HG03565 (cell line): ENCODE data around the gene ACOT9.
"Not testable (repeated sequence)": the region's sequence is repeated elsewhere in the genome, so short reads cannot be mapped to it uniquely, and the experiment has no call there.

Experiments
- ATAC-seq: cut with Tn5 transposase; IDR thresholded peaks from one replicate; pipeline ENCODE4 v1.9.1; 2021; ENCODE audit warnings: mild to moderate bottlenecking, moderate library complexity; ENCODE audit not compliant: unreplicated experiment

ACOT9 gene

GRCh38 chrX:23765868-23766267 lies 22.8 kb upstream of the ACOT9 start:
- no peak for ATAC-seq

DNA sequence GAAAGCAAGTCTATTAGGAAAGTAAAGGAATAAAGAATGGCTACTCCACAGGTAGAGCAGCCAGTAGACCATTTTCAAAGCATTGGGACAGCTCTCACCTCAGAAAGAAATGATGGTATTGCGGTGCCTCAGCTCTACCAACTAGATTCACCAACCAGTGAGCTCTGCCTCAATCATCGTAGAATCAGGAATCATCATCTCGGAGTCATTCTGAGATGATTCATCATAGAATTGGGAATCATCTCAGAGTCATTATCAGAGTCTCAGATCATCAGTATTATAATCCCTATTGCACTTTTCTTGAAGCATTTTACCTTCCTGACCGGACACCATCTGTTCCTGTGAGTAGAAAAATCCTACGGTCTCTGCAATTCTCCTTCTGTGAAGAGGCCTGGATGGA lies 22.4 kb upstream of the ACOT9 start:
- no peak for ATAC-seq

GRCh38 chrX:23764188-23764984 lies 21.3 kb upstream of the ACOT9 start:
- ATAC-seq = no peak

DNA sequence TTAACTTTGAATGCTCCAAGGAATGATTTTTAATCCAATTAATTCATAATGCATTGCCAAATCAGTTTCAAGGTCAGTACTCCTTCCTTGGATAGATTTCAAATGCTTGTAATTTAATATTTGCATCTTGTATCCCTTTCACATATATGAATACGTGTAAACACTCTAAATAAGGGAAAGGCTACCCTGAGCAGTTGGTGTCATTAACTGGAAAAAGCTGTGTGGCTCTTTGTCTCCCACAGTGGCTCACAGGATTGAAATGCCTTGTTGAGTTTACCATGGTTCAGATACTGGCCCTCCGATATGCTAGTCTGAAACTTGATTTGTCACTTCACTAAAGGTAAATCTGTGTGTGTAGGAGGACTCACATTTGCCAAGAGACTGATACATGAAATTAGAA lies 16.7 kb upstream of the ACOT9 start:
- ATAC-seq = no peak

DNA sequence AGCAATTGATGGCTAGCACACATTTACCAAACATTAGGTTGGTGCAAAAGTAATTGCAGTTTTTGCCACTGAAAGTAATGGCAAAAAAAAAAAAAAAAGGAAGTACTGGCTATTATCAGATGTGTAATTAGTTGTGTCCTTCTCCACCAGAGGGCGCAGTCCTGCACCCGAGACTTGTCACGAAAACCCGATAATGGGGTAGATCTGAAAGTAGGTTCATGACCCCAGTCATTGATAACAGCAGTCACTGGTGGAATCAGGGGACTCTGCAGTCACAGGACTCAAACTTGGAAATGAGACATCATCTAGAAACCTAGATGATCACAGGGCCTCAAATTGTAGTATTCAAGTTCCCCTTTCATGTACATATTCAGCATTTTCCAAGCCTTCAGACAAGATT lies 13.1 kb upstream of the ACOT9 start:
- ATAC-seq = peak; percentile 56

- no peak for ATAC-seq
These were observed 11.6 kb upstream of the ACOT9 start for GRCh38 chrX:23754664-23755063.

GRCh38 chrX:23752740-23753415 lies 9.8 kb upstream of the ACOT9 start:
- no peak for ATAC-seq

DNA sequence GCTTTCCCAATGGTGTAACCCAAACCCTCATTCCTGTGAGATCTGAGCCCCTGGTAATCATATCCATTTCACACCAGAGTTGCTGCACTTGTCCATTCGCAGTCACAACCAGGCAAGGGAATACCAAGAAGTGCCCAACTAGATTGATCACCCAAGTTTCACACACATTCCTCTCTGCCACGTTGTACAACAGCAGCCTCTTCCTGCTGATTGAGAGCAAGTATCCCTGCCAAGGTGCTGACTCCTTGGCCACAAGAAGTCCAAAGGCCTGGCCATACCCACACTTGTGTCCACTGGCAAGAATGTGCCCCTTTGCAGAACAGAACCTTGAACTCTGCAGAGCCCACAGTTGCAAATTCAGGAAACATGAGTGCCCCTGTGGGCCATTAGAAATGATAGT lies 6.5 kb upstream of the ACOT9 start:
- no peak for ATAC-seq

DNA sequence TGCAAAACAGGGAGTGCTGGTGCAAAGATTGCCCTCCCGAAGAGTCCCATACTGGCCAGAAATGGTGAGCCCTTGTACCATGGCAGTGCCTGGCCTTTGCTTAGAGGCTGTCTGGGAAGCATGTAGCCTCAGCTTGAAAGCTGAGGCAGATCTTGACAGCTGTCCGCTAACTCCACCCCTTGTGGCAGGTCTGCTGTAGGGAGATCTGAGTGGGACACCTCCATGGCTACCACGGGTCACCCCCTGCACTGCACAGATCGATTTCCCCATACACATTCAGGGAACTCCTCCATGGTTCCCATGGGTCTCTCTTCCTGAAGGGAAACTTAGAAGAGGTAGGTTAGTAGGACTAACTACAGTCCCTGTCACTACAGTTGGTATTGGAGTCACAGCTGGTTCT lies 6.1 kb upstream of the ACOT9 start:
- ATAC-seq = no peak

DNA sequence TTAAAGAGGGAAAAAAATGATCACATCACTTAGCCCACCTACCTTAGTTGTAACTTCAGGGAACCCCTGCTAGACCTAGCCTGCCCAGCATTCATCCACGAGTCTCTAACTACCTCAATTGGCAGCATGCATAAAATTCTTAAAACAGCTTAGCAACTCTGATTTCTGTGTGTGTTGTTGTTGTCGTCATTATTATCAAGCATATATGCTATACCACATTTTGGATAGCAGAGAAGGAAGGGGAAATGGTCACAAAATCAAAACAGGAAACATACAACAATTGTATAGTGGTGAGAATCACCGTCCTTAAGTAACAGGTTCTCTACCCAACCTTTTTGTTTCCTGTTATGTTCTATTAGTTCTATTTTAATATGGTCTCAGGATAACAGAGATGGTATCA lies 2.7 kb upstream of the ACOT9 start:
- no peak for ATAC-seq

DNA sequence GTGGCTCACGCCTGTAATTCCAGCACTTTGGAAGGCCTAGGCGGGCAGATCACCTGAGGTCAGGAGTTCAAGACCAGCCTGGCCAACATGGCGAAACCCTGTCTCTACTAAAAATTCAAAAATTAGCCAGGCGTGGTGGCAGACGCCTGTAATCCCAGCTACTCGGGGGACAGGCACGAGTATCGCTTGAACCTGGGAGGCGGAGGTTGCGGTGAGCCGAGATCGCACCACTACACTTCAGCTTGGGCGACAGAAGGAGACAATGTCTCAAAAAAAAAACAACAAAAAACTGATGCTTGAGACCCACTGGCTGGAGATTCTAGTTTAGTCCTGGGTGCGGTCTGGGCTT lies 521 bp upstream of the ACOT9 start:
- not testable (repeated sequence) for ATAC-seq

GRCh38 chrX:23742174-23742696 lies 841 bp downstream of the ACOT9 start:
- ATAC-seq = no peak

GRCh38 chrX:23737413-23737812 lies 5.7 kb downstream of the ACOT9 start:
- no peak for ATAC-seq

DNA sequence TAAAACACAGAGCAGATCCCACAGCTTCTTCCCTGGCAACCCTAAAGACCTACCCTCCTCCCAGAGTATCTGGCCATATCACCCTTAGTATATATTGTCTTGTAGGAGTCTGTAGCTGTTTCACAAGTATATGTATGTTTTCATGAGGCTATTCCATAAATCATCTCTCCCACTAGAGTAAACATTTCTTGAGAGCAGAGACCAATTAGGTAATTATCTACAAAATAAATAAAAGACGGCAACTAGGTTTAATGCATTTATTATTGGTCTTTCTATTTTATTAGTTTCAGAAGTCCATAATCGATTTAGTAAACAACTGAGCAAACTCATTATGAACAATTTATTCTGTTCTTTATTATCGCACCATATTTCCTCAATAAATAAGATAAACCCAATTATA lies 7.0 kb downstream of the ACOT9 start:
- no peak for ATAC-seq

- ATAC-seq = peak; percentile 91
These were observed 10.4 kb downstream of the ACOT9 start for GRCh38 chrX:23732704-23733103.

GRCh38 chrX:23731951-23732350 lies 11.1 kb downstream of the ACOT9 start:
- ATAC-seq = no peak

GRCh38 chrX:23729214-23729613 lies 13.9 kb downstream of the ACOT9 start:
- ATAC-seq = no peak

DNA sequence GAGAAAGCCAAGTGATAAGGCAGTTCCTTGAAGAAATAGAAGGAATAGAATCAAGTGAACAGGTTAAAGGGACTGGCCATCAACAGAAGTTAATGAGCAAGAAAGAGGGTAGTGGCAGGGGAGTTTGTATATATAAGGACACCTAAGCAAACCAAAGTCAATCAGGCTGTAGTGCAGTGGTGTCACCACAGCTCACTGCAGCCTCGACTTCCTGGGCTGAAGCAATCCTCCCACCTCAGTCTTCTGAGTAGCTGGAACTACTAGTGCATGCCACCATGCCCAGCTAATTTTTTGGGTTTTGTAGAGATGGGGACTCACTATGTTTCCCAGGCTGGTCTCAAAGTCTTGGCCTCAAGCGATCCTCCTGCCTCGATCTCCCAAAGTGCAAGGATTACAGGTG lies 15.9 kb downstream of the ACOT9 start:
- no peak for ATAC-seq

- no peak for ATAC-seq
These were observed 16.9 kb downstream of the ACOT9 start for GRCh38 chrX:23726191-23726590.

- no peak for ATAC-seq
These were observed 22.9 kb downstream of the ACOT9 start for GRCh38 chrX:23720117-23720677.

DNA sequence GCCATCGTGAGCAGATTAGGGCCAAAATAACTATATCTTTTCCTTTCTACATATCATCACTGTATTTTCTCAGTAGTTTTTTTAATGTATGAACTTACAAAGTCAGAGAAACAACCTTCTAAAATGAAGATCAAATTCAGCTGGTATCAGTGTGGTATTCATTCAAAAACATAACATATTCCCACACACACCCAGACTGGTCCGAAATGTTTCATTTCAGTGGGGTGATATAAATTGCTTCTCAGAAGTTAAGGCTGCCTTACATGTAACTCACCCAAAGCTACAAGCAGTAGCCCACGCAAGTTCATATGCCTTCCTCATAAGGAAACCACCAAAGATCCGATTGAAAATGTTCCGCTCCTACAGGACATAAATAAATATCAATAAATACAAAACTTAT lies 37.8 kb downstream of the ACOT9 start:
- ATAC-seq = no peak

- ATAC-seq = no peak
These were observed 38.3 kb downstream of the ACOT9 start for GRCh38 chrX:23704673-23705206.
